Esophagus muscularis mucosa (tissue), 4 donors: ENCODE results near the gene MISP.

Experiments used
- CTCF ChIP-seq, 3 experiments: fragments of 200-600 bp in 2 of 3; fragments of 450-650 bp in 1 of 3; sonication (generic) in 2 of 3; IDR thresholded peaks; one replicate each; pipeline ENCODE4 v1.5.1; 2017 to 2019; ENCODE audit warnings: antibody characterized with exemption in 3 of 3, mild to moderate bottlenecking in 2 of 3, moderate library complexity in 1 of 3
- EP300 ChIP-seq: sonication (generic); formaldehyde crosslinking; IDR thresholded peaks from one replicate; pipeline ENCODE4 v1.6.1; 2017; ENCODE audit warnings: antibody characterized with exemption
- POLR2A ChIP-seq: fragments of 450-650 bp; IDR thresholded peaks from one replicate; pipeline ENCODE4 v1.6.1; 2017; ENCODE audit warnings: antibody characterized with exemption, moderate library complexity, mild to moderate bottlenecking, low read depth

- TF ChIP-seq CTCF (IDR thresholded peaks at IDR 0.05): no peak
- TF ChIP-seq POLR2A: no peak
- TF ChIP-seq EP300: no peak
Measured at GRCh38 chr19:805166-805551, 54.2 kb downstream of the MISP start.
